Measurements from ENCODE around the gene CRYL1.

The CRYL1 gene

DNA sequence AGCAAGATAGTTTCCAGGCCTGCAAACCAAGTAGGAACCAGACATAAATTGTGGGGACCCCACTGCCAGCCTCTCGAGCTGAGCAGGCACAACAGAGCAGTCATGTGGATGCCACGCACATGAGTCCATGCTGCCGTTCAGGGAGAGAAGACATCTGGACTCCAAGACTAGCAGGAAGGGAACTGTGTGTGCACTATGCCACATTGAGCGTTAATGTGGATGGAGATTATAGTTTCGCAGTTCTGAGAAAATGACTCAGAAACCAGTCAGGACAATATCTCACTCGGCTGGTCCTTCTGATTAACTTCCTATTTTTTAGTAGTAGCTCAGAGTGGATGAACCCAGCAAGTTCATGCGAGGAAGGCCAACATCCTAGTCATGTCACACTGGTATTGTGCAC is 124.9 kb downstream of the CRYL1 start:
- no peak for DNase-seq (ENCODE audit: extremely low read depth, low read depth)

DNA sequence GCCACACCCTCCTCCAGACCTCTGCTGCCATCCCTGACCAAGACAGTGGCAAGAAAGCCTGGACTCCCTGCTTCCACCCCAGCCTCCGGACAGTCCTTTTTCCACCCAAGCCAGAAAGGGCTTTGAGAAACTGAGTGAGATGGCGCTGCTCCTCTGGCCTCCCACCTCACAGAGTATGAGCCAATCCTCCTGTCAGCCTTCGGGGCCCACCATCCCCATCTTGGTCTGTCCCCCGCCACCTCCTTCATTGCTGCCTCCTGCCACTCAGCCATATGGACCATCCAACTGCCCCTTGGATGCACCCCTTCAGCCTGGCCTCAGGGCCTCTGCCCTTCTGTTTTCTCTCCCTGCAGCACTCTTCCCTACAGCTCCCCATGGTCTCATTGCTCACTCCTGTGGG is 125.7 kb downstream of the CRYL1 start:
- no peak for TF ChIP-seq CTCF (IDR thresholded peaks at IDR 0.05; ENCODE audit: low read depth, low read length)
- no peak for DNase-seq (ENCODE audit: extremely low read depth, low read depth)

More for the DNA sequence above, 124.9 kb downstream of the CRYL1 start:
- no peak for TF ChIP-seq CTCF (IDR thresholded peaks at IDR 0.05; ENCODE audit: low read depth, low read length)

DNA sequence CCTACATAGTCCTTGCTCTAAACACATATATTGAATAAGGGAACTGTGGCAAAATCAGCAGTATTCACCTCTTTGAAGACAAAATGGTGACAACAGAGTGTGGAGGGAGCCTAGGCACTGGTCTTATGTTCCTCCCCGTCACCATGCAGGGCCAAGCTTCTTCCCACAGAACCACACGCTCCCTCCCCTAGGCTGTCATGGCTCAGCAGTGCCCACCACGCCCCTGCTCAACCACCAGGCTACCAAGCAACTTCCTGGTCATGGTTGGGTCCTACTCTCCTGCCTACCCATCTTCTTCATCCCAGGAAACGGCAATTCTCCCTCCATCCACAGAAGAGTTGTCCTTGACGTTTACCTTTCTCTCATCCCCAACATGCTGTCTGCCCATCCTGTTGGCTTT is 126.1 kb downstream of the CRYL1 start:
- no peak for TF ChIP-seq CTCF (IDR thresholded peaks at IDR 0.05; ENCODE audit: low read depth, low read length)
- no peak for DNase-seq (ENCODE audit: extremely low read depth, low read depth)

DNA sequence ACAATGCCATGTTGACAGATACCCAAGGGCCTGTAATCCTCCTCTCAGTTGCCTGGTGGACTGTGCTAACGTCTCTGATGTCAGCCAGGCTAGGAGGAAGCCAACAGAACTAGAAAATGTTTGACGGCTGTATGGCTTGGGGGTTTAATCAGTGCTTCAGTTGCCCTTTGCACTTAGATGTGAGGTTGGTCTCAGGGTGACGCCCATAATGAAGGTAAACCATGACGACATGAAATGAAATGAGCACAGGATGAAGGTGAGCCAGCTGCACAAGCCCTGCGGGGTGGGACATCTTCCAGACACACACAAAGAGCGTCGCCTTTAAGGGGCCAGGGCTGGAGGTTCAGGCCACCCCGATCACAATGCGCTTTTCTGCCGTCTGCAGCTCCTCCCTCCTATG is 127.2 kb downstream of the CRYL1 start:
- DNase-seq (ENCODE audit: extremely low read depth, low read depth): no peak
- TF ChIP-seq CTCF (IDR thresholded peaks at IDR 0.05; ENCODE audit: low read depth, low read length): no peak

GRCh38 chr13:20397896-20398295 is 127.8 kb downstream of the CRYL1 start:
- DNase-seq (ENCODE audit: extremely low read depth, low read depth): no peak
- no peak for TF ChIP-seq CTCF (IDR thresholded peaks at IDR 0.05; ENCODE audit: low read depth, low read length)

DNA sequence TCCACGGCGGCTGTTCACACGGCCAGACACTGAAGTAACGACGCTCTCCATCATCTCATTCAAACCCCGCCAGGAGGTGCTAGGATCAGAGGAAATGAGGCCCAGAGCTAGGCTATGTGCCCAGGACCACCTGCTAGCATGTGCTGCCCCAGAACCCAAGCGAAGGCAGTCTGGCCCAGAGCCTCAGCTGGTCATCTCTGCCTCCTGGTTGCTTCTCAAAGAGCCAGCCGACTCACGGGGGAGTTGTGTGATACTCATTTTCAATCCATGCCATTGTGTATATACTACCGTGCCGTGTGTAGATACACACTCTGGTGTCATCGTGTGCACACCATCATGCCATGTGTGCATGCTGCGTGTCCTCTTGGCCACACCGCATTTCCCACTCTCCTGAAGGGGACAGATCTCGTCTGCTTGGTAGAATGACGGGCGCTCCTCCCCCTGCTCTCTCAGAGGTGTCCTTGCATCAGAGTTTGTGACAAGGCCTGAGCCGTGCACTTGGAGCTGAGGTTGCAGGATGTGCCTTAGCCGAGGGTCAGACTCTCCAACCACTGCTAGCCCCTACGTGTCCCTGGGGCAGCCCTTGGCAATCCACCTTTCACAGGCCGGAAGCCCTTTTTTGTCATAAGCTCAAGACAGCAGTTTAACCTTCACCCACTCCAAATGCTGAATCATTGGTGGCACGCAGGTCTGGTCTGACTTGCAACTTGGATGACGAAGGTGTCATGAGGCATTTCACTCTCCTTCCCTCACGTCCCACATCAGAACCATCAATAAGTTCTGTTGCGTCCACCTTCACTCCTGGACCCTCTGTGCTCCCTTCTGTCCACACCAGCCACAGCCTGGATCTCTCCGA is 130.4 kb downstream of the CRYL1 start:
- no peak for TF ChIP-seq CTCF (IDR thresholded peaks at IDR 0.05; ENCODE audit: low read depth, low read length)
- DNase-seq (ENCODE audit: extremely low read depth, low read depth): no peak

GRCh38 chr13:20394506-20394905 is 131.2 kb downstream of the CRYL1 start:
- DNase-seq (ENCODE audit: extremely low read depth, low read depth): no peak

More at GRCh38 chr13:20394506-20394905, 131.2 kb downstream of the CRYL1 start:
- no peak for TF ChIP-seq CTCF (IDR thresholded peaks at IDR 0.05; ENCODE audit: low read depth, low read length)

All from AG09319 (cell line).